SU-DHL-6 (cell line): Measurements from ENCODE around the gene PRXL2A.
A peak's percentile ranks its signal among the peaks of the same experiment; 100 is the strongest.
"Not testable (repeated sequence)": the region's sequence is repeated elsewhere in the genome, so short reads cannot be mapped to it uniquely, and the experiment has no call there.

Source experiments
- H2AFZ ChIP-seq: fragments of 200-600 bp; sonication (generic); 2 replicates; pipeline ENCODE4 v1.6.1; 2014; ENCODE audit warnings: low read depth, mild to moderate bottlenecking, moderate library complexity, mixed read lengths, antibody characterized with exemption, low read length; ENCODE audit not compliant: severe bottlenecking
- H3F3A ChIP-seq: fragments of 200-600 bp; shearing (Covaris generic); 2 replicates; pipeline ENCODE4 v1.6.0; 2016; ENCODE audit warnings: antibody characterized with exemption, mild to moderate bottlenecking; ENCODE audit not compliant: insufficient read depth
- H3K27ac ChIP-seq: fragments of 200-600 bp; sonication (generic); 2 replicates; pipeline ENCODE4 v1.5.1; 2016; ENCODE audit warnings: low read depth, mild to moderate bottlenecking, low read length, moderate library complexity, mixed read lengths
- H3K27me3 ChIP-seq: fragments of 200-600 bp; sonication (generic), shearing (Covaris generic); 2 replicates; pipeline ENCODE4 v1.6.0; 2014; ENCODE audit warnings: mild to moderate bottlenecking, low read length
- H3K36me3 ChIP-seq: fragments of 200-600 bp; sonication (generic); 2 replicates; pipeline ENCODE4 v1.6.1; 2014; ENCODE audit warnings: mild to moderate bottlenecking, low read length, mixed read lengths
- H3K4me2 ChIP-seq: fragments of 300-600, 200-600 bp; shearing (Covaris generic), sonication (generic); 2 replicates; pipeline ENCODE4 v1.6.0; 2014; ENCODE audit warnings: low read length, low read depth, mild to moderate bottlenecking; ENCODE audit not compliant: poor library complexity, severe bottlenecking
- H3K4me3 ChIP-seq: fragments of 200-600 bp; sonication (generic); 2 replicates; pipeline ENCODE4 v1.5.1; 2014; ENCODE audit warnings: antibody characterized with exemption, low read length, mild to moderate bottlenecking, mixed read lengths; ENCODE audit not compliant: insufficient read depth, poor library complexity, severe bottlenecking
- H3K79me2 ChIP-seq: fragments of 200-600 bp; sonication (generic); 2 replicates; pipeline ENCODE4 v1.6.1; 2014; ENCODE audit warnings: mild to moderate bottlenecking, low read length, moderate library complexity; ENCODE audit not compliant: insufficient read depth
- H3K9ac ChIP-seq: fragments of 200-600 bp; sonication (generic); 2 replicates; pipeline ENCODE4 v1.7.0; 2014; ENCODE audit warnings: mild to moderate bottlenecking, low read length
- H3K9me2 ChIP-seq: fragments of 200-600 bp; sonication (generic); replicated peaks from 2 replicates; pipeline ENCODE4 v1.6.1; 2014; ENCODE audit warnings: low read length; ENCODE audit not compliant: insufficient read depth
- H3K9me3 ChIP-seq: fragments of 200-600 bp; sonication (generic); 2 replicates; pipeline ENCODE4 v1.6.1; 2014; ENCODE audit warnings: low read length, mixed read lengths; ENCODE audit not compliant: insufficient read depth
- H4K20me1 ChIP-seq: fragments of 200-600 bp; sonication (generic); 2 replicates; pipeline ENCODE4 v1.6.1; 2014; ENCODE audit warnings: low read depth, mild to moderate bottlenecking, antibody characterized with exemption, low read length, moderate library complexity, mixed read lengths
- EZH2phosphoT487 ChIP-seq: fragments of 200-600 bp; sonication (generic), shearing (Covaris generic); conservative IDR thresholded peaks from 2 replicates; pipeline ENCODE4 v1.6.1; 2018; ENCODE audit warnings: mild to moderate bottlenecking, antibody characterized with exemption, low read length, moderate library complexity, mixed read lengths
- TF ChIP-seq, protein P1 (sequence below): fragments of 200-600 bp; sonication (generic); IDR thresholded peaks from one replicate; pipeline ENCODE4 v1.5.1; 2017; ENCODE audit warnings: antibody characterized with exemption, mild to moderate bottlenecking, low read length, moderate library complexity; ENCODE audit not compliant: insufficient read depth, poor library complexity, severe bottlenecking

Gene PRXL2A

GRCh38 chr10:80408242-80409101 lies at the start of gene PRXL2A:
PRXL2A (plus strand) TSS chr10:80408551; CDS start chr10:80420468, 11,917 bp downstream.
- Histone ChIP-seq H3K27ac (no peak within 1 kb of the TSS), H3K36me3 (no peaks in the 10 kb centered on the region), H3K27me3 (no peaks in the 10 kb centered on the region), H3K9ac (peak within 1 kb of the TSS; percentile 62), H3F3A (no peaks in the 10 kb centered on the region), H3K79me2 (no peaks in the 10 kb centered on the region), H3K9me2 (no peaks in the 10 kb centered on the region), H3K4me2 (peak within 1 kb of the TSS; percentile 53), H2AFZ (peak within 1 kb of the TSS; percentile 89), H3K4me3 (peak within 1 kb of the TSS; percentile 50), H4K20me1 (no peaks in the 10 kb centered on the region), H3K9me3 (no peaks in the 10 kb centered on the region)
- TF ChIP-seq EZH2phosphoT487, result no peak
- TF ChIP-seq, protein P1, sequence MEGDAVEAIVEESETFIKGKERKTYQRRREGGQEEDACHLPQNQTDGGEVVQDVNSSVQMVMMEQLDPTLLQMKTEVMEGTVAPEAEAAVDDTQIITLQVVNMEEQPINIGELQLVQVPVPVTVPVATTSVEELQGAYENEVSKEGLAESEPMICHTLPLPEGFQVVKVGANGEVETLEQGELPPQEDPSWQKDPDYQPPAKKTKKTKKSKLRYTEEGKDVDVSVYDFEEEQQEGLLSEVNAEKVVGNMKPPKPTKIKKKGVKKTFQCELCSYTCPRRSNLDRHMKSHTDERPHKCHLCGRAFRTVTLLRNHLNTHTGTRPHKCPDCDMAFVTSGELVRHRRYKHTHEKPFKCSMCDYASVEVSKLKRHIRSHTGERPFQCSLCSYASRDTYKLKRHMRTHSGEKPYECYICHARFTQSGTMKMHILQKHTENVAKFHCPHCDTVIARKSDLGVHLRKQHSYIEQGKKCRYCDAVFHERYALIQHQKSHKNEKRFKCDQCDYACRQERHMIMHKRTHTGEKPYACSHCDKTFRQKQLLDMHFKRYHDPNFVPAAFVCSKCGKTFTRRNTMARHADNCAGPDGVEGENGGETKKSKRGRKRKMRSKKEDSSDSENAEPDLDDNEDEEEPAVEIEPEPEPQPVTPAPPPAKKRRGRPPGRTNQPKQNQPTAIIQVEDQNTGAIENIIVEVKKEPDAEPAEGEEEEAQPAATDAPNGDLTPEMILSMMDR, result no peak

GRCh38 chr10:80358925-80359324 lies 49.4 kb upstream of the PRXL2A start:
- H3K9me3 ChIP-seq, H3K9me2 ChIP-seq, H3K27ac ChIP-seq, H3K36me3 ChIP-seq, H3K4me3 ChIP-seq, H4K20me1 ChIP-seq, H3K27me3 ChIP-seq, H3K9ac ChIP-seq, H2AFZ ChIP-seq, H3K4me2 ChIP-seq, H3K79me2 ChIP-seq, H3F3A ChIP-seq: not testable (repeated sequence)

DNA sequence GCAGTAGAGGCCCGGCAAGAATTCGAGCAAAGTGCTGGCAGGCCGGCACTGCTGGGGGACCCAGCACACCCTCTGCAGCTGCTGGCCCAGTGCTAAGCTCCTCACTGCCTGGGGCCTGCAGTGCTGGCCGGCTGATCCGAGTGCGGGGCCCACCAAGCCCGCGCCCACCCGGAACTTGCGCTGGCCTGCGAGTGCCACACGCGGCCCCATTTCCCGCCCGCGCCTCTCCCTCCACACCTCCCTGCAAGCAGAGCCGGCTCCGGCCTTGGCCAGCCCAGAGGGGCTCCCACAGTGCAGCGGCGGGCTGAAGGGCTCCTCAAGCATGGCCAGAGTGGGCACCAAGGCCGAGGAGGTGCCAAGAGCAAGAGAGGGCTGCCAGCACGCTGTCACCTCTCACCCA lies 48.7 kb upstream of the PRXL2A start:
- Histone ChIP-seq H3K27me3 (no peaks in the 10 kb centered on the region), H3K9ac (no peak overlapping the region), H3K9me2 (no peaks in the 10 kb centered on the region), H3K4me2 (no peak overlapping the region), H4K20me1 (no peaks in the 10 kb centered on the region), H3K9me3 (no peaks in the 10 kb centered on the region), H3K4me3 (no peak overlapping the region), H3K27ac (no peak overlapping the region), H3K36me3 (no peaks in the 10 kb centered on the region), H3K79me2 (no peaks in the 10 kb centered on the region), H2AFZ (no peak overlapping the region), H3F3A (no peaks in the 10 kb centered on the region)
- TF ChIP-seq, protein P1, result no peak
- no peak for TF ChIP-seq EZH2phosphoT487

GRCh38 chr10:80365510-80365909 lies 42.8 kb upstream of the PRXL2A start:
- TF ChIP-seq, protein P1, result no peak
- no peak for TF ChIP-seq EZH2phosphoT487
- H3K27ac ChIP-seq, result no peak overlapping the region
- H3K9ac ChIP-seq, result no peak overlapping the region
- peaks cover 14% of the 10 kb centered on the region for H3K9me3 ChIP-seq
- H3K79me2 ChIP-seq, result no peaks in the 10 kb centered on the region
- no peak overlapping the region for H3K4me2 ChIP-seq
- H3K9me2 ChIP-seq, result no peaks in the 10 kb centered on the region
- no peaks in the 10 kb centered on the region for H4K20me1 ChIP-seq
- H3K36me3 ChIP-seq, result no peaks in the 10 kb centered on the region
- 0 out of 2 replicates have a peak, but pooled peaks cover 3% of the 10 kb centered on the region for H3K27me3 ChIP-seq
- no peak overlapping the region for H3K4me3 ChIP-seq
- H3F3A ChIP-seq, result no peaks in the 10 kb centered on the region
- H2AFZ ChIP-seq, result no peak overlapping the region
